ENCODE data around the gene TMEM198.

TMEM198 gene

DNA sequence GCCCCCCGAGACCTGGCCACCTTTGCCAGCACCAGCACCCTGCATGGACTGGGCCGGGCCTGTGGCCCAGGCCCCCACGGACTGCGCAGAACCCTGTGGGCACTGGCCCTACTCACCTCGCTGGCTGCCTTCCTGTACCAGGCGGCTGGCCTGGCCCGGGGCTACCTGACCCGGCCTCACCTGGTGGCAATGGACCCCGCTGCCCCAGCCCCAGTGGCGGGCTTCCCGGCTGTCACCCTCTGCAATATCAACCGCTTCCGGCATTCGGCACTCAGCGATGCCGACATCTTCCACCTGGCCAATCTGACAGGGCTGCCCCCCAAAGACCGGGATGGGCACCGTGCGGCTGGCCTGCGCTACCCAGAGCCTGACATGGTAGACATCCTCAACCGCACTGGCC is 29.0 kb upstream of the TMEM198 start:
- peaks cover 5% of the 10 kb centered on the region for H3K27me3 ChIP-seq (ENCODE audit: insufficient read depth, low read length, poor library complexity, severe bottlenecking)
- no peaks in the 10 kb centered on the region for H3K9me2 ChIP-seq (replicated peaks; ENCODE audit: low read depth, low read length)
- no peak overlapping the region for H3K9ac ChIP-seq (ENCODE audit: low read depth, low read length, poor library complexity, severe bottlenecking)
- no peaks in the 10 kb centered on the region for H3K9me3 ChIP-seq (ENCODE audit: insufficient read depth, low read depth, low read length)
- no peak overlapping the region for H3K4me3 ChIP-seq (ENCODE audit: low read length, poor library complexity, severe bottlenecking)
- H3K4me2 ChIP-seq (ENCODE audit: low read depth, low read length, poor library complexity, severe bottlenecking): no peak overlapping the region
- H3F3A ChIP-seq (ENCODE audit: low read depth): no peaks in the 10 kb centered on the region
- no peaks in the 10 kb centered on the region for H3K79me2 ChIP-seq (ENCODE audit: insufficient read depth, low read length)
- no peaks in the 10 kb centered on the region for H3K36me3 ChIP-seq (ENCODE audit: insufficient read depth, low read length)
- no peak for TF ChIP-seq EZH2phosphoT487 (IDR thresholded peaks at IDR 0.05; ENCODE audit: borderline replicate concordance)
- TF ChIP-seq, protein P1, sequence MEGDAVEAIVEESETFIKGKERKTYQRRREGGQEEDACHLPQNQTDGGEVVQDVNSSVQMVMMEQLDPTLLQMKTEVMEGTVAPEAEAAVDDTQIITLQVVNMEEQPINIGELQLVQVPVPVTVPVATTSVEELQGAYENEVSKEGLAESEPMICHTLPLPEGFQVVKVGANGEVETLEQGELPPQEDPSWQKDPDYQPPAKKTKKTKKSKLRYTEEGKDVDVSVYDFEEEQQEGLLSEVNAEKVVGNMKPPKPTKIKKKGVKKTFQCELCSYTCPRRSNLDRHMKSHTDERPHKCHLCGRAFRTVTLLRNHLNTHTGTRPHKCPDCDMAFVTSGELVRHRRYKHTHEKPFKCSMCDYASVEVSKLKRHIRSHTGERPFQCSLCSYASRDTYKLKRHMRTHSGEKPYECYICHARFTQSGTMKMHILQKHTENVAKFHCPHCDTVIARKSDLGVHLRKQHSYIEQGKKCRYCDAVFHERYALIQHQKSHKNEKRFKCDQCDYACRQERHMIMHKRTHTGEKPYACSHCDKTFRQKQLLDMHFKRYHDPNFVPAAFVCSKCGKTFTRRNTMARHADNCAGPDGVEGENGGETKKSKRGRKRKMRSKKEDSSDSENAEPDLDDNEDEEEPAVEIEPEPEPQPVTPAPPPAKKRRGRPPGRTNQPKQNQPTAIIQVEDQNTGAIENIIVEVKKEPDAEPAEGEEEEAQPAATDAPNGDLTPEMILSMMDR (conservative IDR thresholded peaks at IDR 0.05; ENCODE audit: low read length): no peak
- H3K4me1 ChIP-seq (ENCODE audit: insufficient read depth, low read length, poor library complexity, severe bottlenecking): peaks cover 7% of the 10 kb centered on the region
- no peaks in the 10 kb centered on the region for H4K20me1 ChIP-seq (ENCODE audit: insufficient read depth, low read length, poor library complexity, severe bottlenecking)
- H2AFZ ChIP-seq (ENCODE audit: low read length): no peak overlapping the region

DNA sequence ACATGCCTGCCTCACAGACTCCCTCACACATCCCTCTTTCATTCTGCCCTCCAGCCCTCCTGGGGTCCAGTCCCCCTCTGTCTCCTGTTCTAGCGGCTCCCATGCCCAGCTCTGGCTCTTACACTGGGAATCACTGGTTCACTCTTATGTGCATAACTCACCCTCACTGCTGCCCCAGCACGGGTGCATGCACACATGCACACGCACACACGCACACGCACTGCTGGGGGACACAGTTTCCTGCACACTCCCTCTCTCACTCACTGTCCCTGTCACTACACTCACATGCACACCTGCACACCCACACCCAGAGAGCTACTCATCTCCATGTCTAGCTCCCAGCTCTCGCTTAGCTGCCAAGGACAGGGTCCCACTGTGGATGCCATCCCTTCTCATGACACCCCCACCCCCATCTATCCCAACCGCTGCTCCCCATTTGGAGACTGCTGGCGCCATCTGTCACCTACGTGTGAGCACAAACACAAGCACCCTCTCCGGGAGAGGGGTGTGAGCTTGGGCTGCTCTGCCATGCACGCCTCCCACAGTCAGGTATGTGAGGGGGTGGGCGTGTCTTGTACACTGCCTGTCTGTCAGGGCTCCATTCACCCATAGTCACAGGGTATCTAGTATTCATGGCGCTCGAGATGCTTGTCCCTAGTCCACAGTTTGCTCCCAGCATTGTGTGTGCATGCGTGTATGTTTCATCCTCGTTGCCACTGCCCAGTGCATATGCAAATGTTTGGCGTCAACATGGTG is 27.8 kb upstream of the TMEM198 start:
- Histone ChIP-seq H3K9ac (ENCODE audit: low read depth, low read length, poor library complexity, severe bottlenecking) (no peak overlapping the region), H3F3A (ENCODE audit: low read depth) (no peaks in the 10 kb centered on the region), H3K9me2 (replicated peaks; ENCODE audit: low read depth, low read length) (no peaks in the 10 kb centered on the region), H3K27me3 (ENCODE audit: insufficient read depth, low read length, poor library complexity, severe bottlenecking) (peaks cover 5% of the 10 kb centered on the region), H3K9me3 (ENCODE audit: insufficient read depth, low read depth, low read length) (no peaks in the 10 kb centered on the region), H3K79me2 (ENCODE audit: insufficient read depth, low read length) (no peaks in the 10 kb centered on the region), H3K4me1 (ENCODE audit: insufficient read depth, low read length, poor library complexity, severe bottlenecking) (peaks cover 14% of the 10 kb centered on the region), H2AFZ (ENCODE audit: low read length) (no peak overlapping the region), H3K4me2 (ENCODE audit: low read depth, low read length, poor library complexity, severe bottlenecking) (no peak overlapping the region), H3K36me3 (ENCODE audit: insufficient read depth, low read length) (no peaks in the 10 kb centered on the region), H4K20me1 (ENCODE audit: insufficient read depth, low read length, poor library complexity, severe bottlenecking) (no peaks in the 10 kb centered on the region), H3K4me3 (ENCODE audit: low read length, poor library complexity, severe bottlenecking) (no peak overlapping the region)
- TF ChIP-seq, protein P1 (conservative IDR thresholded peaks at IDR 0.05; ENCODE audit: low read length): no peak
- TF ChIP-seq EZH2phosphoT487 (IDR thresholded peaks at IDR 0.05; ENCODE audit: borderline replicate concordance): no peak

DNA sequence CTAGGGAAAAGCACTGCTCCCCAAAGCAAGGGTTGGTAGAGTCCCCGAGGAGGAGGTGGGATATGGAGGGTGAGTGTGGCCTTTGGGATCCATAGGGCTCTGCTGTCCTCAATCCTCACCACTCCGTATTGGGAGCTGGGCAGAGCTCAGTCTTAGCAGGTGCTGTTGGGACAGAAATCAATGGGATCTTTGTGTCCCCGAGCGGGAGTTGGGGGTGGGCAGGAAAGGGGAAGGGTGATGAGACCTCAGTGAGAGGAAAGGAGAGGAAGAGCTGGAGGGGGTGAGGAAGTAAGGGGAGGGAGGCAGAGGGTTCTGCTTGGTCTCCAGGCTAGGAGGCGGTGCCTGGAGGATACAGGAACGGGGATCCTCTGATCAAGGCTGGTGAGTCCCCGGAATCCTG is 26.9 kb upstream of the TMEM198 start:
- Histone ChIP-seq H3F3A (ENCODE audit: low read depth) (no peaks in the 10 kb centered on the region), H3K4me1 (ENCODE audit: insufficient read depth, low read length, poor library complexity, severe bottlenecking) (peaks cover 18% of the 10 kb centered on the region), H3K79me2 (ENCODE audit: insufficient read depth, low read length) (no peaks in the 10 kb centered on the region), H3K9ac (ENCODE audit: low read depth, low read length, poor library complexity, severe bottlenecking) (no peak overlapping the region), H3K4me2 (ENCODE audit: low read depth, low read length, poor library complexity, severe bottlenecking) (no peak overlapping the region), H3K27me3 (ENCODE audit: insufficient read depth, low read length, poor library complexity, severe bottlenecking) (peaks cover 5% of the 10 kb centered on the region), H3K9me2 (replicated peaks; ENCODE audit: low read depth, low read length) (no peaks in the 10 kb centered on the region), H3K9me3 (ENCODE audit: insufficient read depth, low read depth, low read length) (no peaks in the 10 kb centered on the region), H3K4me3 (ENCODE audit: low read length, poor library complexity, severe bottlenecking) (no peak overlapping the region), H2AFZ (ENCODE audit: low read length) (no peak overlapping the region), H4K20me1 (ENCODE audit: insufficient read depth, low read length, poor library complexity, severe bottlenecking) (no peaks in the 10 kb centered on the region), H3K36me3 (ENCODE audit: insufficient read depth, low read length) (no peaks in the 10 kb centered on the region)
- TF ChIP-seq, protein P1 (conservative IDR thresholded peaks at IDR 0.05; ENCODE audit: low read length): no peak
- no peak for TF ChIP-seq EZH2phosphoT487 (IDR thresholded peaks at IDR 0.05; ENCODE audit: borderline replicate concordance)

Measured in Loucy (cell line).